Activated CD4-positive, alpha-beta T cell treated with anti-CD3 and anti-CD28 coated beads, Interleukin-2, Interleukin-4, amounts not matched to agents 100 ng/mL and 50 ng/mL, durations not matched to agents 16 hours and 8 hours (primary cell): ENCODE measurements around the gene RNF19B.

ENCODE experiments used
- DNase-seq: peaks from one replicate; pipeline ENCODE4 v3.0.0-alpha.2; 2020; ENCODE audit warnings: low spot score

RNF19B gene

GRCh38 chr1:32901823-32902534 lies 62.6 kb downstream of the RNF19B start:
- no peak for DNase-seq

- DNase-seq: no peak
Observed at GRCh38 chr1:32900956-32901822, 63.4 kb downstream of the RNF19B start, which contains the start of gene TMEM54. TSS of gene TMEM54 (minus strand) at chr1:32901389. CDS start at chr1:32901238, 151 bp downstream.

GRCh38 chr1:32900371-32900955 lies 64.1 kb downstream of the RNF19B start:
- no peak for DNase-seq

GRCh38 chr1:32899586-32900296 lies 64.9 kb downstream of the RNF19B start:
- DNase-seq: no peak

GRCh38 chr1:32898958-32899357 lies 65.7 kb downstream of the RNF19B start:
- no peak for DNase-seq

- no peak for DNase-seq
Observed at GRCh38 chr1:32898056-32898455, 66.6 kb downstream of the RNF19B start.

GRCh38 chr1:32897082-32898049 lies 67.2 kb downstream of the RNF19B start:
- no peak for DNase-seq

GRCh38 chr1:32896451-32896850 lies 68.2 kb downstream of the RNF19B start:
- no peak for DNase-seq

GRCh38 chr1:32895325-32896215 lies 69.0 kb downstream of the RNF19B start:
- DNase-seq: no peak

- DNase-seq: no peak
Observed at GRCh38 chr1:32894681-32895080, 69.9 kb downstream of the RNF19B start.

GRCh38 chr1:32894019-32894600 lies 70.5 kb downstream of the RNF19B start:
- no peak for DNase-seq

GRCh38 chr1:32893198-32894018 lies 71.2 kb downstream of the RNF19B start:
- no peak for DNase-seq

GRCh38 chr1:32892368-32893197 lies 72.0 kb downstream of the RNF19B start:
- peak; percentile 16 for DNase-seq

GRCh38 chr1:32891630-32892029 lies 73.0 kb downstream of the RNF19B start:
- no peak for DNase-seq

- no peak for DNase-seq
Observed at GRCh38 chr1:32891241-32891570, 73.4 kb downstream of the RNF19B start.

GRCh38 chr1:32890516-32891240 lies 73.9 kb downstream of the RNF19B start:
- DNase-seq: no peak

- no peak for DNase-seq
Observed at GRCh38 chr1:32889731-32890278, 74.8 kb downstream of the RNF19B start.
